Peyer's patch (tissue), 4 donors: Measurements from ENCODE around the gene GPC5.

Source experiments
- POLR2A ChIP-seq, 2 donors: fragments of 450-650 bp; IDR thresholded peaks; one replicate each; pipeline ENCODE4 v1.5.1; 2017; ENCODE audit warnings: antibody characterized with exemption in 2 of 2, mild to moderate bottlenecking in 2 of 2, moderate library complexity in 2 of 2
- TF ChIP-seq, protein P1 (sequence below), 6 experiments: fragments of 450-650 bp in 4 of 6; fragments of 200-600 bp in 2 of 6; sonication (generic) in 1 of 6; IDR thresholded peaks; one replicate each; pipeline ENCODE4 v1.5.1; 2017 to 2019; ENCODE audit warnings: antibody characterized with exemption in 6 of 6, mild to moderate bottlenecking in 3 of 6, moderate library complexity in 1 of 6

DNA sequence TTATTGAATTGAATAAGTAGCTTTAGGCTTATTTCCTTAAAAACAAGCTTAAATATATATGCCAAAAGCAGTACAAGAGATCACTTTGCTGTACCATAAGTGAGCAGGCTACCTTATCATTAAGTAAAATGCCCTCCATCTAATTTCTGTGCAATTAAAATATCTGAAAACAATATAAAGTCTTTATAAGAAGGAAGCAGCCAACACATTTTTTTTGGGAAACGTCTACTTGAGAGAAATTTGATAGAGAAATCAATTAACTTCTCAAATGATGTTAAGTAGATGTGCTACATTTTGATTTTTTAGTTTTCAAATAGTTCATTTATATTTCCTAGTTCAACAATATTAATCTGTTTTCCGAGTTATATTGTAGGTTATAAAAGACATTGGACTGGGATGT lies 52.5 kb downstream of the GPC5 start:
- no peak for TF ChIP-seq POLR2A (IDR thresholded peaks at IDR 0.05)
- TF ChIP-seq, protein P1, sequence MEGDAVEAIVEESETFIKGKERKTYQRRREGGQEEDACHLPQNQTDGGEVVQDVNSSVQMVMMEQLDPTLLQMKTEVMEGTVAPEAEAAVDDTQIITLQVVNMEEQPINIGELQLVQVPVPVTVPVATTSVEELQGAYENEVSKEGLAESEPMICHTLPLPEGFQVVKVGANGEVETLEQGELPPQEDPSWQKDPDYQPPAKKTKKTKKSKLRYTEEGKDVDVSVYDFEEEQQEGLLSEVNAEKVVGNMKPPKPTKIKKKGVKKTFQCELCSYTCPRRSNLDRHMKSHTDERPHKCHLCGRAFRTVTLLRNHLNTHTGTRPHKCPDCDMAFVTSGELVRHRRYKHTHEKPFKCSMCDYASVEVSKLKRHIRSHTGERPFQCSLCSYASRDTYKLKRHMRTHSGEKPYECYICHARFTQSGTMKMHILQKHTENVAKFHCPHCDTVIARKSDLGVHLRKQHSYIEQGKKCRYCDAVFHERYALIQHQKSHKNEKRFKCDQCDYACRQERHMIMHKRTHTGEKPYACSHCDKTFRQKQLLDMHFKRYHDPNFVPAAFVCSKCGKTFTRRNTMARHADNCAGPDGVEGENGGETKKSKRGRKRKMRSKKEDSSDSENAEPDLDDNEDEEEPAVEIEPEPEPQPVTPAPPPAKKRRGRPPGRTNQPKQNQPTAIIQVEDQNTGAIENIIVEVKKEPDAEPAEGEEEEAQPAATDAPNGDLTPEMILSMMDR (IDR thresholded peaks at IDR 0.05) = no peak
